ENCODE measurements around the gene PRR5.
"Not testable (repeated sequence)": the region's sequence is repeated elsewhere in the genome, so short reads cannot be mapped to it uniquely, and the experiment has no call there.

The PRR5 gene

GRCh38 chr22:44737406-44738346, 35.7 kb downstream of the PRR5 start:
- DNase-seq = no peak

- DNase-seq = no peak
These were observed 36.3 kb downstream of the PRR5 start for GRCh38 chr22:44738347-44738715.

- DNase-seq = no peak
These were observed 37.0 kb downstream of the PRR5 start for GRCh38 chr22:44739024-44739423.

- DNase-seq = not testable (repeated sequence)
These were observed 37.7 kb downstream of the PRR5 start for GRCh38 chr22:44739666-44740065.

GRCh38 chr22:44740307-44740706, 38.3 kb downstream of the PRR5 start:
- DNase-seq = no peak

GRCh38 chr22:44741929-44742328, 39.9 kb downstream of the PRR5 start:
- no peak for DNase-seq

- DNase-seq = no peak
These were observed 41.2 kb downstream of the PRR5 start for GRCh38 chr22:44743247-44743646.

GRCh38 chr22:44743804-44744211, 41.8 kb downstream of the PRR5 start:
- no peak for DNase-seq

GRCh38 chr22:44745853-44746789, 44.1 kb downstream of the PRR5 start:
- no peak for DNase-seq

- not testable (repeated sequence) for DNase-seq
These were observed 45.8 kb downstream of the PRR5 start for GRCh38 chr22:44747784-44748127.

- DNase-seq = no peak
These were observed 46.5 kb downstream of the PRR5 start for GRCh38 chr22:44748524-44748923.

- no peak for DNase-seq
These were observed 48.5 kb downstream of the PRR5 start for GRCh38 chr22:44750481-44750880.

GRCh38 chr22:44752285-44753188, 50.5 kb downstream of the PRR5 start, which contains the start of gene ARHGAP8:
Gene ARHGAP8, plus strand, starts transcription at chr22:44752575. Its CDS starts 33,953 bp downstream, at chr22:44786528.
- DNase-seq = no peak

GRCh38 chr22:44753189-44754042, 51.4 kb downstream of the PRR5 start:
- no peak for DNase-seq

GRCh38 chr22:44754998-44755397, 53.0 kb downstream of the PRR5 start:
- DNase-seq = no peak

- DNase-seq = no peak
These were observed 53.4 kb downstream of the PRR5 start for GRCh38 chr22:44755417-44755816.

- no peak for DNase-seq
These were observed 54.0 kb downstream of the PRR5 start for GRCh38 chr22:44755956-44756361.

GRCh38 chr22:44758344-44758973, 56.5 kb downstream of the PRR5 start:
- DNase-seq = no peak

- no peak for DNase-seq
These were observed 57.0 kb downstream of the PRR5 start for GRCh38 chr22:44759001-44759400.

GRCh38 chr22:44759430-44760310, 57.7 kb downstream of the PRR5 start:
- no peak for DNase-seq

Data from CD4-positive, alpha-beta T cell treated with Interleukin-17A for 1 hour (primary cell).